DMS53 treated with DMSO at 0.1 percent for 48 hours (cell line): ENCODE data around the gene IGF2BP3.

Experiments
- DNase-seq: peaks from one replicate; lab custom pipeline; 2025; ENCODE audit not compliant: unreplicated experiment; lab: John Stamatoyannopoulos, UW

The IGF2BP3 gene

DNA sequence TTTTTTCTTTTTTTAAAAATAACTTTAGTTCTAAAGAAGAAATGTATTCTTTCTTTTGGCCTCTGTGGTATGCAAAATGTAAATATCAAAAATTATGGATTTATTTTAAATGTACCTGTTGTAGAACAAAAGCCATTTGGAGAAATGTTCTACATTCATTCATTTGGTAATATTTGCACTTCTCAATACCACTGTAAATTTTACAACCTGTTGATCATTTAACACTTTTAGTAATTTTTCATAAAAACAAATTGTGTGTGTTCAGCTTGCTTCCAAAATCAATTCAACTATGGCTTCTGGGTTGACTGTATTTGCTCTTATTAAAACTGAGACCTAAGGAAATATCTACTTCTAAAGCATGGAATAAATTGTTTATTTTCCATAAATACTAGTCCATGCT lies 2.3 kb upstream of the IGF2BP3 start:
- DNase-seq: no peak

GRCh38 chr7:23472046-23472445 lies 1.8 kb upstream of the IGF2BP3 start:
- no peak for DNase-seq

GRCh38 chr7:23471106-23471859 lies 992 bp upstream of the IGF2BP3 start:
- DNase-seq: peak; percentile 90

GRCh38 chr7:23469961-23470250 lies 385 bp downstream of the IGF2BP3 start:
- peak; percentile 61 for DNase-seq

- peak; percentile 42 for DNase-seq
Observed at GRCh38 chr7:23469150-23469960, 936 bp downstream of the IGF2BP3 start.

- DNase-seq: no peak
Observed at GRCh38 chr7:23468526-23469149, 1.7 kb downstream of the IGF2BP3 start.

- DNase-seq: peak; percentile 40
Observed at GRCh38 chr7:23467806-23468525, 2.3 kb downstream of the IGF2BP3 start.

GRCh38 chr7:23467291-23467805 lies 2.9 kb downstream of the IGF2BP3 start:
- DNase-seq: no peak

DNA sequence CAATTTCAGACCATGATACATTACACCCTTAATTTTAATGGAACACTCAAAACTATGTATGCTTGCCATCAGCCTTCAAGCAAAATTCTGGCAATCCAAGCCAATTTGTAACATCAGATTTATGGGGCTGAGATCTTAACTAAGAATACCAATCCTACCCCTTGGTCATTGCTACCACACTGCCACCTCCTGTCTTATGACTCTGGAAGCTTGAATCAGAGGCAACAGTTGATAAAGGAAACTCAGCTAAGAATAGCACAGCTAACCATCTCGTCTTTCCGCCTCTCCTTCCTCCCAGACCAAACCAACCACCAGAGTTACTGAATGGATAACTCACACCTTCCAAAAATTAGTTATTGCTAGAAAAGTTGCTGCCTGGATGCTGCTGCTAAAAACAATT lies 7.4 kb downstream of the IGF2BP3 start:
- DNase-seq: no peak

DNA sequence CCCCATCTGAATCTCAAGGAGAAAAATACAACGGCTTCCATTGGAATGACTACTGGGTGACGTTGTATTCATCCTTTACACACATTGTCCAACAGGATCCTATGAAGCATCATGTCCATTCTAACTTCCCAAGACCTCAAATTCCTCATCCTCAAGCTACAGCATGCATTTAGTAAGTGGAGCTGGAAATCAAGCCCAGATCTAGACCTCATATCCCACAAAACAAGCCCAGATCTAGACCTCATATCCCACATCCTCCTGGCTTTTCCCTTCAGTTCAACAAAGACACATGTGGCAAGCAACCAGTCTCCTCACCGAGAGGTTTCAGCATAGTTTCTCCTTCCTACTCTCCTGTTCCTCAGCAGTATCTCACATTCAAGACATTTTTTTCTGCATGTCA lies 12.2 kb downstream of the IGF2BP3 start:
- no peak for DNase-seq

- DNase-seq: no peak
Observed at GRCh38 chr7:23456093-23456492, 14.2 kb downstream of the IGF2BP3 start.

GRCh38 chr7:23454881-23455526 lies 15.3 kb downstream of the IGF2BP3 start:
- no peak for DNase-seq

DNA sequence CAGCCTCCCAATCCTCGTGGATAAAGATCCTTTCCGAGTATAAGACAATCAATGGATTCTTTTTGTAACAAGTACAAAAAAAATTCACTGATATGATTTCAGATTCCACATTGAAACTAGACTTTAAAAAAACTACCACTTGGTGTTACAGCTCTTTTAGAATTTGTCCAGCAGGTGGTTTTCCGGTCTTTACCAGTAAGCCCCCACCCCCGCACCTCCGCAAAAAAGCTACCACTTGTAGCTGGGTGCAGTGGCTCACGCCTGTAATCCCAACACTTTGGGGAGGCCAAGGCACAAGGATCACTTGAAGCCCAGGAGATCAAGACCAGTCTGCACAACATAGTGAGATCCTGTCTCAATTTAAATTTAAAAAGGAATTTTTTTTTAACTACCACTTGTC lies 19.8 kb downstream of the IGF2BP3 start:
- DNase-seq: no peak

GRCh38 chr7:23449941-23450340 lies 20.4 kb downstream of the IGF2BP3 start:
- DNase-seq: no peak

- no peak for DNase-seq
Observed at GRCh38 chr7:23445326-23445725, 25.0 kb downstream of the IGF2BP3 start.

DNA sequence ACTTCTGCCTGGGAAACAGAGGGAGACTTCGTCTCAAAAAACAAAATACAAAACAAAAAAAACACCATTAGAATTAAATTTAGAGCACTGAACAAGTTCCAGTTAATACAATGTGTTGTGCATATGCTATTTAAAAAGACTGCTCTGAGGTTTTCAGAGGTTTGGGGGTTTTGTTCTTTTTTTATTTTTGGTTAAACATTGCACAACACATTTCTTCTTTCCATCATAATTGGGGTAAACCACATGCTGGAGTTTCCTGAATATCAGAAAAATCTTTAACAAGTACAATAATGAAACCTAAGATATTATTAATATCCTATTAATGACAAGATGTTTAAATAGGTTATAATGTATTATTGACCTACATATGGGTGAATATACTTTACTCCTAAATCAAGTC lies 26.3 kb downstream of the IGF2BP3 start:
- DNase-seq: no peak

- DNase-seq: no peak
Observed at GRCh38 chr7:23438171-23438570, 32.1 kb downstream of the IGF2BP3 start.

- DNase-seq: no peak
Observed at GRCh38 chr7:23434147-23434917, 36.0 kb downstream of the IGF2BP3 start.

- DNase-seq: no peak
Observed at GRCh38 chr7:23431702-23432199, 38.5 kb downstream of the IGF2BP3 start.

DNA sequence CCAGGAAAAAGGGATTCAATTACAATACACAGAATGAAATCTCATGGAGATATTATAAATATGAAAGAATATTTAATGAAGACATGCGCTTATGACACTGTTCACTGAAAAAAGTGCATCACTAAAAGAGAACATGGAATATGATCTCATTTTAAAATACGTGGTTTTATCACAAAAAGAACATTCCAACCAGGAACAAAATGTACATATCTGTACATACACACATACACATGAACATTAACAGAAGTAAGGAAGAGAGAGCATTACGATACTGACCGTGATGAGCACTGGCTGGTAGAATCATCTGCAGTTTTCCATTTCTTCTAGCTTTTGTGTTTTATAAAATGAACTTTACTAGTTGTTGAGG lies 39.4 kb downstream of the IGF2BP3 start:
- no peak for DNase-seq
